Suprapubic skin (tissue), 3 donors: ENCODE measurements around the gene ICA1.

Experiments used
- POLR2A ChIP-seq, 2 donors: fragments of 450-650 bp; IDR thresholded peaks; one replicate each; pipeline ENCODE4 v1.6.1; 2017; ENCODE audit warnings: antibody characterized with exemption in 2 of 2, mild to moderate bottlenecking in 2 of 2, moderate library complexity in 2 of 2
- TF ChIP-seq, protein P1 (sequence below), 2 donors: fragments of 200-600 bp in 1 of 2; fragments of 450-650 bp in 1 of 2; sonication (generic) in 1 of 2; IDR thresholded peaks; one replicate each; pipeline ENCODE4 v1.5.1; 2016 to 2019; ENCODE audit warnings: antibody characterized with exemption in 2 of 2, mild to moderate bottlenecking in 1 of 2, moderate library complexity in 1 of 2

DNA sequence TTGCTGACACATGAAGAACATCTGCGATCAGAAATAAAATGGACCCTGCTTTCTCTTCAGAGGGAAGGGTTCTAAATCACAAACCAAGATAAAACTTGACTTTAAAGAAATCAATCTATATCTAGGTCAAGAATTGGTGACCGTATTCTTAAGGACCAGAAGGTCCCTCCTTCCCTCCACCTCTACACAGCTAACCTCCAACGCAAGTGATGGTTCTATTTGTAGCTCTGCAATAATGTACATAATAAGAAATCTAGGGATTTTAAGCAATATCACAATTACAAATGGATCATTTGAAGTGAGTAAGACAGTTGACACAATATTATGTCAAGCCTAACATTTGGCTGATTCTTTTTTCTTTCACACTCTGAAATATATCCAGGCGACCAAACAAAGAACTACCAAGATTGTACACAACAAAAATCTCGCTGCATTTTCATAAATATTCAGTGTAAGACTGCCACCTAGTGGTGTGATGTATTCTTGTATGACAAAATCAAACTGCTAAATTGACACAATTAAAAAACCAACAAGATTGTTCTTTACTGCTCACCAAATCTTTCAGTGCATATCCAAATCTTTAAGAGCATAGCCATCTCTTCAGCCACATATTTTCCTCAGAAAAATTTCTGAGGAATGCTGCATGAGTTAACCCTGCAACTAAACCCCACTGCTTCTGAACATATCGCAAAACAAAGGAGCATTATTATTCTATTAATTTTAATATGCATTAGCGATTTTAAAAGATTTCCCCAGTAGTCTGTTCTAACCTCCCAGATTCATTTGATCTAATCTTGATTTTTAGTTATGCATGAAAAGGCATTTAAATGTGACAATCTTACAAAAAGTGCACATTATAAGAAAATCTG lies 44.5 kb downstream of the ICA1 start:
- TF ChIP-seq, protein P1, sequence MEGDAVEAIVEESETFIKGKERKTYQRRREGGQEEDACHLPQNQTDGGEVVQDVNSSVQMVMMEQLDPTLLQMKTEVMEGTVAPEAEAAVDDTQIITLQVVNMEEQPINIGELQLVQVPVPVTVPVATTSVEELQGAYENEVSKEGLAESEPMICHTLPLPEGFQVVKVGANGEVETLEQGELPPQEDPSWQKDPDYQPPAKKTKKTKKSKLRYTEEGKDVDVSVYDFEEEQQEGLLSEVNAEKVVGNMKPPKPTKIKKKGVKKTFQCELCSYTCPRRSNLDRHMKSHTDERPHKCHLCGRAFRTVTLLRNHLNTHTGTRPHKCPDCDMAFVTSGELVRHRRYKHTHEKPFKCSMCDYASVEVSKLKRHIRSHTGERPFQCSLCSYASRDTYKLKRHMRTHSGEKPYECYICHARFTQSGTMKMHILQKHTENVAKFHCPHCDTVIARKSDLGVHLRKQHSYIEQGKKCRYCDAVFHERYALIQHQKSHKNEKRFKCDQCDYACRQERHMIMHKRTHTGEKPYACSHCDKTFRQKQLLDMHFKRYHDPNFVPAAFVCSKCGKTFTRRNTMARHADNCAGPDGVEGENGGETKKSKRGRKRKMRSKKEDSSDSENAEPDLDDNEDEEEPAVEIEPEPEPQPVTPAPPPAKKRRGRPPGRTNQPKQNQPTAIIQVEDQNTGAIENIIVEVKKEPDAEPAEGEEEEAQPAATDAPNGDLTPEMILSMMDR (IDR thresholded peaks at IDR 0.05) = peak; percentile 55 to 75
- no peak for TF ChIP-seq POLR2A (IDR thresholded peaks at IDR 0.05)
